ENCODE measurements around the gene XPC.

The XPC gene

DNA sequence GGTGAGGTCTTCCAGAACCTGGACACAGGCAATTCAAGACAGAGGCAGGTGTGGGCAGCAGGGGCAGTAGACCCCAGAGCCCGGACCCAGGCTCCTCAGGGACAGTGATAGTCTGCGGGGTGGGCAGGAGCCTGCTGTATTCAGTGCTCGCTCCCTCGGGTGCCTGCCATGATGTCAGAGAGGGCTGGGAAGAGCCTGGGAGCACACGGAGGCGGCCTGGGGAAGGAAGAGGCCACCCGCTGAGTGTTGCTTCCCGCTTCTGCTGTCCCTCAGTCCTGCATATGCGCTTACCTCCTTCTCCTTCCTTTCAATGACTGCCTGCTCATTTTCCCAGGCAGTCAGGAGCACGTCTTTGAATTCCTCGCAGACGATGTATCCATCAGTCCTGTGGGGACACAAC, 30.8 kb downstream of the XPC start:
- no peak for DNase-seq (ENCODE audit: low read depth)

DNA sequence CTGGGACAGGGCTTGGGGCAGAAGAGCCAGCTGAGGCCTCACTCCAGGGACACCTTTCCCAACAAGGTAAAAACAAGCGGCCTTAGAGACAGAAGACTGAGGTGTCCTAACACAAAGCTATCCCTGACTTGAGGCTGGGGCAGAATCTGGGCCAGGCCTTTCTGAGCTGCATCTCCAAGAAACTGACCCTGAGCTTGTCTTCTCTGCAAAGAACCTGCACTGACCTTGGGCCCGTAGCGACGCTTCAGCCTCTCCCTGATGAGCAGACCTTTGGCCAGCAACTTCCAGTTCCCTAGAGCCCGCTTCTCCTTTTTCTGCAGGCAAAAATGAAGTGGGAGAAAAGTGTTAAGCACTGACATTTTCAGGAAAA, 31.4 kb downstream of the XPC start:
- no peak for DNase-seq (ENCODE audit: low read depth)

- no peak for DNase-seq (ENCODE audit: low read depth)
Measured at GRCh38 chr3:14146381-14147065, 31.9 kb downstream of the XPC start.

GRCh38 chr3:14145670-14146380, 32.6 kb downstream of the XPC start:
- DNase-seq (ENCODE audit: low read depth): no peak

DNA sequence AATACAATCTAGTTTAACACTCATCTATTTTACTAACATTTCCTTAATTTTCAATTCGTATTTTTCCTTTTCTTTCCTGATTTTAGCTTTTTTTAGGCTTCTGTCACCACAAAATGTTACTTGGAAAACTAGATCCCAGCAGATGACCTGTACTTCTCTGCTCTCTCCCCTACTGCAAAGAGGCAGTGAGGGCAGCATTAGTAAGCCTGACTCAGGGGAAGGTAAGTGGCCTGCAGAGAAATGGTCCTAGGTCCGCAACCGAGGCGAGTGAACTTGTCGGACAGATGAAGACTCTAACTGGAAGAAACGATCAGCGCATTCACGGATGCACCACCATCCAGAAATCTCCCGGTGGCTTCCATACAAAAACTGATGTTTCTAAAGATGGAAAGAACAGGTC, 33.2 kb downstream of the XPC start:
- DNase-seq (ENCODE audit: low read depth): no peak

- DNase-seq (ENCODE audit: low read depth): no peak
Measured at GRCh38 chr3:14144423-14145075, 33.9 kb downstream of the XPC start.

- no peak for DNase-seq (ENCODE audit: low read depth)
Measured at GRCh38 chr3:14143271-14144225, 34.9 kb downstream of the XPC start.

GRCh38 chr3:14142567-14143270, 35.7 kb downstream of the XPC start:
- no peak for DNase-seq (ENCODE audit: low read depth)

- DNase-seq (ENCODE audit: low read depth): no peak
Measured at GRCh38 chr3:14141602-14142341, 36.6 kb downstream of the XPC start.

GRCh38 chr3:14141144-14141543, 37.3 kb downstream of the XPC start:
- DNase-seq (ENCODE audit: low read depth): no peak

GRCh38 chr3:14140668-14141067, 37.7 kb downstream of the XPC start:
- no peak for DNase-seq (ENCODE audit: low read depth)

DNA sequence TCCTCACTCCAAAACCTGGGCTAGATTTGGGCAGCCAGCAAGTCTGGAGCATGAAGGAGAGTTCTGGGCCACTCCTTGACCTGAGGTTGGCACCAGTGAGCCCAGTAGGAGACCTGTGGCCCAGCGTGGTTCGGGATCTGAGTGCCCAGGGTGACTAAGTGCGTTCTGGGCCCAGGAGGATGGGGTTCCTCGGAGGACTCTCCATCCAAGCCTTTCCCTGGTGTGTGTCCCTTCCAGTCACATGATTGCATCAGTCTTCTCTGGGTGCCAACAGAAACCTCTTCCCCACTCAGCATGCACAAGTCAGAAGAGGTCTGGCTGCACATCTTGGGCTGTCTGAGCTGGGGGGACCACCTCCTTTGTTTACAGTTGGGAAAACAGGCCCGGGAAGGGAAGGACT, 38.6 kb downstream of the XPC start:
- DNase-seq (ENCODE audit: low read depth): no peak

DNA sequence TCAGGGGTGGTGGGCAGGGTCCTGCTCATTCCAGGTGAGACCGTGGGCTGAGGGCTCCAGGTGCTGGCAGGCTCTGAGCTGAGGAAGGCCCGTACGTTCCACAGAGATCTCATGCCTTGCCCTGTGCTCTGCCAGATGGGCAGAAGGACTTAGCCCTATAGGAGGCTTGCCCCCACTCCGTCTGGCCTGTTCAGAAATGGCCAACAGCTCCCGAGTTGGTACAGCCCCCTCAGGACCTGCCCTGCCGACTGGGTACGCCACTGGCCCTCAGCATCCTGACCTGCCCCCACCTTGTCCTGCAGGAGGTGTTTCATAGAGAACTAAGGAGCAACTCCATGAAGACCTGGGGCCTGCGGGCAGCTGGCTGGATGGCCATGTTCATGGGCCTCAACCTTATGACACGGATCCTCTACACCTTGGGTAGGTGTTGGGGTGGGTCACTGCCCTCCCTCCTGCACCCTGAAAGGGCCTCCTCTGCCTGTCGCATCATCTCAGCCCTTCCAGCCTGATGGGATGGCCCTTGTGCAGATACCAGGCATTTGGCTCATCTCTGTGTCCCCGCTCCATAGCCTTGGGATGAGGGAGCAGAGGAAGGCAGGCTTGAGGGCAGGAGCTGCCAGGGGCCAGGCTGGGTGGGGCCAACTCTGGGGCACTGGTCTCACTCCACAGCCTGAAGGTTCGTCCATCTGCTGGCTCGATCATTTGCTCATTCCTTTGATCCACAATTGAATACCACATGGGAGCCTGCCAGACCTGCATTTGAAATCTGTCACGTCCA, 39.3 kb downstream of the XPC start:
- DNase-seq (ENCODE audit: low read depth): no peak

DNA sequence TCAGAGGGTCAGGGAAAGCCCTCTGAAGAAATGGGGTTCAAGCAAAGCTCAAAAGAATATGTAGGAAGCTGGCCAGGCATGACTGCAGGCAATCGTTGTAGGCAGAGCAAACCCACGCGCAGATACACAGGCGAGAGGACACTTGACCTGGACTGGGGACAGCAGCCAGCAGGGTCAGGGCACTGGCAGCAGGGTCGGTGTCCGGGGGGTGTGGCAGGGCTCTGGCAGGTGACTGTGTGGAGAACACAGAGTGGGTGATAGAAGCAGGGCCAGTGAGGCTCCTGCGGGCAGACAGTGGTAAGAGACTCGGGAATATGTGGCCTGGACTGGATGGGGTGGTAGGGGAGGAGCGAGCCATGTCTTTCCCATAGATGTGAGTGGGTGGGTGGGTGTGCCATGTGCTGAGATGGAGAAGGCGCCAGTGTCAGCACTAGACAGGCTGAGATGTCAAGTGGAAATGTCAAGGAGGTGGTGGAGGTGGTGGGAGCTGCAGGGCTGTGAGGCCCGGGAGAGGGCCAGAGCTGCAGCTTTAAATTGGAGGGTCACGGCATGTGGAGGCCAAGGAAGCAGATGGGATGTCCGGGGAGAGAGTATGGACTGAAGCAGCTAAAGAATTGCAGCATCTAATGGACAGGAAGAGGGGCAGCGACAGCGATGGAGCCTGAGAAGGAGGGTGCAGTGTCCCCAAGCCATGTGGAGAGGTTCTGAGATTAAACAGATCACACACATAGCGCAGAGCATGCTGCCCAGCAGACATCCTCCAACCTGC, 40.1 kb downstream of the XPC start:
- DNase-seq (ENCODE audit: low read depth): no peak

- DNase-seq (ENCODE audit: low read depth): no peak
Measured at GRCh38 chr3:14137445-14137844, 41.0 kb downstream of the XPC start.

DNA sequence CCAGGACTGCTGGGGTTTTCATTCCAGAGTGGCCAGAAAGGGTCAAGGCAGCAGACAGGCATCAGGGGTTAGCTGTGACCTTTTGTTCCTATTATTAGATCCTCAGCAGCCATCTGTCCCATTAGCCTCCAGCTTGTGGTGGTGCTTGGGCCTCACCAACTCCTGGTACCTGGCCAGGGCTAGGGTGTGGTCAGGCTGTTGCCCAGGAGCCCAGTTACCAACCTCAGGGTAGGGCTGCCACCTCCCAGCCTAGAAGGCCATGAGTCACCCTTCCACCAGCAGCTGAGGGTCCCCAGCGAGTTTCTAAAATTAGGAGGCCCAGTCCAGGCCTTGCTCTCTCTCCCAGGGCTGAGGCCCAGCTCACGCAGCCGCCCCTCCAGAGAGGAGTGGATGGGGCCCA, 41.4 kb downstream of the XPC start:
- DNase-seq (ENCODE audit: low read depth): no peak

GRCh38 chr3:14135581-14135980, 42.8 kb downstream of the XPC start:
- DNase-seq (ENCODE audit: low read depth): no peak

DNA sequence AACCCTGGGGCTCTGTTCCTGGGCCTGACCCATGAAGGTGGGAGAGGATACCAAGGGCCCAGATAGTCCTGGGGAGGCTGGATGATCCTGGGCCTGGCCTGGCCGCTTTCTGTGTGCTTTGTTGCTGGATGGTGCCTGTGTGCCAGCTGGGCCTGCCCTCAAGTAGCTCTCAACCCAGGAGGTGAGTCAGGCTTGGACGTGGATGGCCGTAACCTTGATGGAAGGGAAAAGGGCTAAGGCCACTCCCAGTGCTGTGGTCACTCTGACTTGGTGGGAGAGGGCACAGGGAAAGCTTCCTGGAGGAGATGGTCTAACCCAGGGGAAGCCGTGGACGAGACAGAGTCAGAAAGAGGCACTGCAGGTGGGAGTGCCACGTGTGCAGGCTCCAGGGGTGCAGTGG, 44.1 kb downstream of the XPC start:
- DNase-seq (ENCODE audit: low read depth): no peak

GRCh38 chr3:14133876-14134275, 44.5 kb downstream of the XPC start:
- DNase-seq (ENCODE audit: low read depth): no peak

Measured in stimulated activated CD8-positive, alpha-beta memory T cell treated with anti-CD3 and anti-CD28 coated beads, Interleukin-15, amount 100 ng/mL, for 24 hours (primary cell).